KOPT-K1 (cell line): ENCODE data around the gene ZSWIM3.

Source experiments
- H3K27ac ChIP-seq: fragments of 200-600 bp; sonication (generic); 2 replicates; pipeline ENCODE4 v1.5.1; 2016; ENCODE audit warnings: antibody characterized with exemption, mild to moderate bottlenecking, low read depth, low read length; ENCODE audit not compliant: poor library complexity, severe bottlenecking
- H3K36me3 ChIP-seq: fragments of 200-600 bp; sonication (generic); 2 replicates; pipeline ENCODE4 v1.5.1; 2017; ENCODE audit warnings: antibody characterized with exemption, mild to moderate bottlenecking, low read length, moderate library complexity; ENCODE audit not compliant: insufficient read depth
- H3K9me3 ChIP-seq: fragments of 200-600 bp; sonication (generic); 2 replicates; pipeline ENCODE4 v1.5.1; 2017; ENCODE audit warnings: antibody characterized with exemption, low read length, mild to moderate bottlenecking; ENCODE audit not compliant: insufficient read depth, poor library complexity, severe bottlenecking

Gene ZSWIM3

DNA sequence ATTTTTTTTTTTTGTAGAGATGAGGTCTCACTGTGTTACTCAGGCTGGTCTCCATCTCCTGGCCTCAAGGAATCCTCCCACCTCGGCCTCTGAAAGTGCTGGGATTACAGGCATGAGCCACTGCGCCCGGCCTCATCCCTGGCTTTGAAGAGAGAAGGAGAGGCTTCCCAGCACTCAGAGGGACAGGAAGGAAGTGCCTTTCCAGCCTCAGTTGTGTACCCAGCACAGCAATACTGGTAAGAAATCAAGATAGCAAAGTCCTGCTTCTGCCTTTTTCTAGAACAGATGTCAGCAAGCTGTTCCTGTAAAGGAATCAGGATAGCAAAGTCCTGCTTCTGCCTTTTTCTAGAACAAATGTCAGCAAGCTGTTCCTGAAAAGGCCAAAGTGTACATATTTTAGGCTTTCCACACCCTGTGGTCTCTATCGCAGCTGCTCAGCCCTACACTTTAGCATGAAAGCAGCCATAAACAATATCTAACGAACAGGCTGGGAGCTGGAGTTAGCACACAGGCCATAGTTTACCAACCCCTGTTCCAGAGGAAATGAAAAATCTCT lies 60.8 kb downstream of the ZSWIM3 start:
- no peaks in the 10 kb centered on the region for H3K36me3 ChIP-seq

DNA sequence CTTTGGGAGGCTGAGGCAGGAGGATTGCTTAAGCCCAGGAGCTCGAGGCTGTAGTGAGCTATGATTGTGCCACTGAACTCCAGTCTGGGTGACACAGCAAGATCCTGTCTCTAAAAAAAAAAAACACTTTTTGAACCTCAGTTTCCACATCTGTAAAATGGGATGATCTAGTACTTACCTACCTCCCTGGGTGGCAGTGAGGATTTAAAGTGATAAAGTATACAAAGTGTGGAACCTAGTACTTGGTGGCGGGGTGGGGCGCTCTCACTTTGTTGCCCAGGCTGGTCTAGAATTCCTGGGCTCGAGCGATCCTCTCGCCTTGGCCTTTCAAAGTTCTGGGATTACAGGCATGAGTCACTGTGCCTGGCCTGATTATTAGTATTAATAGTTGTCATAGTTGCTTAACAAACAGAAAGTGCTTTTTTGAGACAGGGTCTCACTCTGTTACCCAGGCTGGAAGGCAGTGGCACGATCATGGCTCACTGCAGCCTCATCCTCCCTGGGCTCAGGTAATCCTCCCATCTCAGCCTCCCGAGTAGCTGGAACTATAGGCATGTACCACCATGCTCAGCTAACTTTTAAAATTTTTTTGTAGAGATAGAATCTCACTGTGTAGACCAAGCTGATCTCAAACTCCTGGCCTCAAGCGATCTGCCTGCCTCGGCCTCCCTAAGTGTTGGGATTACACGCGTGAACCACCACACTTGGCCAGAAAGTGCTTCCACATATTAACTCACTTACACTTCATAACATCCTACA lies 61.5 kb downstream of the ZSWIM3 start:
- H3K9me3 ChIP-seq: no peaks in the 10 kb centered on the region
- no peak overlapping the region for H3K27ac ChIP-seq
- no peaks in the 10 kb centered on the region for H3K36me3 ChIP-seq

More for the DNA sequence above, 60.8 kb downstream of the ZSWIM3 start:
- no peaks in the 10 kb centered on the region for H3K9me3 ChIP-seq
- H3K27ac ChIP-seq: no peak overlapping the region

DNA sequence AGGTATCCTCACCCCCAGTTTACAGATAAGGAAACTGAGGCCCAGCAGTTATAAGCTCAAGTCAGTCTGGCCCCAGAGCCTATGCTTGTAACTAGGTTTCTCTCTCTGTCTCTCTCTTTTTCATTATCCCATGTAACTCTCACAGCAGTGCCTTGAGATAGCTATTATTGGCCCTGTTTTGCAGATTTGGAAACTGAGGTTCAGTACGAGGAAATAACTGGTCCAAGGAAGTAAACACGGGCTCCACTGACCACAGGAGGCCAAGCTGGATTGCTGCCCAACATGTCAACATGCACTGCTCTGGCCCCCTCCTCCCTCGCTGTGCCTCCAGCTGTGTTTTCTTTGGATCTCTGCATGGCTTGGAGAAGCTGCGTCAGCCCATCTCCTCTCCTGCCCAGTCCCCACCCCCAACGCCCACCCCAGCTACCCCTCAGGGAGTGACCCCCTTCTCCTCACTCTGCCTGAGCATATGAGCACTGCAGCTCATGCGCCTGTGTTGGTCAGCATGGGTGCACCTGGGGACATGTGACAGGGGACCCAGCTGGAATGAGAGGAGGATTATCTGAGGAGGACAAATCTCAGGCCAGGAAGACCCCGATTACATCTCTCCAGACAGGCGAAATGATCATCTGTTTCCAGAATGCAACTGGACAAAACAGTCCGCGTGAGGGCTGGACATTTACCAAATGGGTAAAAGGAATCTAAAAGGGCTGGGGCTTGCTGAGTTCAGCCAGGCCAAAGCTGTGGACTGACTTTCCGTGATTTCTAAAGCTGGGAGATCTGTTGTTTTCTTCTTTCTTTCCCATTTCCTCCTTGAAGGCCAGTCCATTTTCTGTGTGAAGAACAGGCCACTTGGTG lies 62.4 kb downstream of the ZSWIM3 start:
- no peaks in the 10 kb centered on the region for H3K36me3 ChIP-seq
- no peak overlapping the region for H3K27ac ChIP-seq
- H3K9me3 ChIP-seq: no peaks in the 10 kb centered on the region

DNA sequence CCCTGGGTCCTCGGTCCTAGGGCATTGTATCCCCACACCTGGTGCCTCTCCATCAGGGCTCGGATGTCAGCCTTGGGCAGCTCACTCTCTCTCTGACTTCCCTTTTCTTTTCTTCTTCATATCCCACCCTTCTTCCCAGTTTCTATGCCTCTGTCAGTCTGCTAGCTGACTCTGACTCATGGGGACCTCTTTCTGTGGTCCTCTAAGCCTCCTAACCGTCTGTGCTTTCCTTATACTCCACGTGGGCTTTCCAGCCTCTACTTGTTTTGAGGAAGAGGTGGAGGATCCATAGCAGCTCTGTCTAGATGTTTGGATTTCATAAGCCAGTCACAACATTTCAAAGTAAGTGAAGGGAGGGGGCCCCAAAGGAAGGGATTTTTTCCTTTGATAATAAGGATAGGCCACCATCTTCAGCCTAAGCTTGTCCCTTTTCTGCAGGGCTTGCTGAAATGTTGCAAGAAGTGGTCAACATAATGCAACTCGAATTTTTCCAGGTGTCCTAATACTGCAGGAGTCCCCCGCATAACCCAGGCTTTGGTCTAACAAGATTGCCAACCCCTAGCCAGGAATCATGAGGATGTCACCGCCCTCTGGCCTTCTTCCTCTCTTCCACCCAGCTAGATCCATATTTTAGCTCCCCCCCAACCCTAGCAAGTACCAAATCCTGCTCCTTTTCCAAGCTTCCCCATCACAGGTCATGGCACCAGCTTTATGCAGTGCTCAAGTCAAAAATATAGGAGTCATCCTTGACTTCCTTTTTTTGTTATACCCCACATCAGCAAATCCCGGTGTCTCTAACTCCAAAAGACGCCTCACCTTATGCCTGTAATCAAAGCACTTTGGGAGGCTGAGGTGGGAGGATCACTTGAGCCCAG lies 63.3 kb downstream of the ZSWIM3 start:
- Histone ChIP-seq H3K36me3 (no peaks in the 10 kb centered on the region), H3K27ac (no peak overlapping the region), H3K9me3 (no peaks in the 10 kb centered on the region)

DNA sequence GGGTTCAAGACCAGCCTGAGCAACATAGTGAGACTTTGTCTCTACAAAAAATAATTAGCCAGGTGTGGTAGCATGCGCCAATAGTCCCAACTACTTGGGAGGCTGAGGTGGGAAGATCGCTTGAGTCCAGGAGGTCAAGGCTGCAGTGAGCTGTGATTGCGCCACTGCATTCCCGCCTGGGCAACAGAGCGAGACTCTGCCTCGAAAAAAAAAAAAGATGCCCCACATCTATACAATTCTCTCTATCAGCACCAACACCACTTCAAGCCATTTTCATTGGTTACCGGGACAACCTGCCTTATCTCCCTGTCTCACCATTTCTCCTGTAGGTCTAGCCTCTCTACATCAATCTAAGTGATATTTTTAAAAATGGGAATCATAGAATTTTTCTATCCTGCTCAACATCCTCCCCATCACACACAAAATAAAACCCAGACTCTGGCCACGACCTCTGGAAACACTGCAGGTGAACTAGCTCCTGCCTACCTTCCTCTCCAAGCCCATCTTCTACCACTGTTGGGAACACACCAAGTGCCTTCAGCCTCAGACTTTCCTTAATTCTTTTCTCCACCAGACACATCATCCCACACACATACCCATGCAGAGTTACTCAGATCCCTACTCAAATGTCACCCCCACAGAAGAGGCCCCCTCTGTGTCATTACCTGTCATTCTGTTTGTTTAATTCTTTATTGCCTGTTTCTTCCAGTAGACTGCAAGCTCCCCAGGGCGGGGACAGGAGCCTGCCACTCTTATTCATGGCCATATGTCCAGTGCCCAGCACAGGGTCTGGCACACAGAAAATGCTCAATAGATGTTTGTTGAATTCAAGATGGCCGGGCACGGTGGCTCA lies 64.1 kb downstream of the ZSWIM3 start:
- Histone ChIP-seq H3K27ac (no peak overlapping the region), H3K36me3 (no peaks in the 10 kb centered on the region)

DNA sequence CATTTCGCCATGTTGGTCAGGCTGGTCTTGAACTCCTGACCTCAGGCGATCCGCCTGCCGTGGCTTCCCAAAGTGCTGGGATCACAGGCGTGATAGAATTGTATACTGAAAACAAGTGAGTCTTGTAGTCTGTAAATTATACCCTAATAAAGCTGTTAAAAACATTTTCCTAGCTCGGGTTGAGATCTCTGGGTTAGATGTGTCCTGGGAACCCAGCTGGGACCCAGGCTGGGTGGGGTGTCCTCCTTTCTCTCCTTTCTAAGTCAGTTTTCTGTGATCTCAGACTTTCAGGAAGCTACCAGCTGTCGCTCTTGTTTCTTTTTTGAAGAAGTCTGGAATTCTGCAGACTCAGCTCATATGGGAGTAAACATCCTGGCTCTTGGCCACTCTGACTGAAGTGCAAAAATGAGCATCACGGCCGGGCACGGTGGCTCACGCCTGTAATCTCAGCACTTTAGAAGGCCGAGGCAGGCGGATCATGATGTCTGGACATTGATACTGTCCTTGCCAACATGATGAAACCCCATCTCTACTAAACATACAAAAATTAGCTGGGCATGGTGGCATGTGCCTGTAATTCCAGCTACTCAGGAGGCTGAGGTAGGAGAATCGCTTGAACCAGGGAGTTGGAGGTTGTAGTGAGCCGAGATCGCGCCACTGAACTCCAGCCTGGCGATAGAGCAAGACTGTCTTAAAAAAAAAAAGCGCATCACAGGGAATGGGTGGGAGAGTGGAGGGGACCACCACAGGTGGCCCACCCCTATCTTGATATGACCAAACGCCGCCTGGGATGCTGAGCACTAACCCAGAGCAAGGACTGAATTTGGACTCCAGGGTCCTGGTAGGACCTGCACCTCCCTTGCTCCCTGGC lies 67.2 kb downstream of the ZSWIM3 start:
- Histone ChIP-seq H3K36me3 (no peaks in the 10 kb centered on the region), H3K9me3 (no peaks in the 10 kb centered on the region), H3K27ac (no peak overlapping the region)

More for the DNA sequence above, 64.1 kb downstream of the ZSWIM3 start:
- no peaks in the 10 kb centered on the region for H3K9me3 ChIP-seq

DNA sequence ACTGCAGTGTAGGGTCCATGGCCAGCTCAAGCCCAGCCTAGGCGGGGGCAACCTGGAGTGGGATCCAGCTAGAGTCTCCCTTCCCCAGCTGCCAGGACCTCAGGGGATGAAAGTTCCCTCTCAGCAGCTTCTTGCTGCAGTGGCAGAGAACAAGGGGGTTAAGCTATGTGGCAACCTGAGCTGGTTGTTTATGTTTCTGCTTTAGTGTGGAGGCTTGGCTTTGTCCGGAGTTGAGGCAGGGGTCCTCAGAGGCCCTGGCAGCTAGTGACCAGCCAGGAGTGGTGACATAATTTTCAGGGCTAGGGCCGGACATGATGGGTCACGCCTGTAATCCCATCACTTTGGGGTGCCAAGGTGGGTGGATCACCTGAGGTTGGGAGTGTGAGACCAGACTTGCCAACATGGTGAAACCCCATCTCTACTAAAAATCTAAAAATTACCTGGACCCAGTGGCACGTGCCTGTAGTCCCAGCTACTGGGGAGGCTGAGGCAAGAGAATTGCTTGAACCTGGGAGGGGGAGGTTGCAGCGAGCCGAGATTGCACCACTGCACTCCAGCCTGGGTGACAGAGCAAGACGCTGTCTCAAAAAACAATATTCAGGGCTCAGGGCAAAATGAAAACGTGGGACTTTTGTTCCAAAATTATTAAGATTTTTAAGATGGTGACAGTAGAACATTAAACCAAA lies 68.5 kb downstream of the ZSWIM3 start:
- no peak overlapping the region for H3K27ac ChIP-seq
- H3K9me3 ChIP-seq: no peaks in the 10 kb centered on the region
- no peaks in the 10 kb centered on the region for H3K36me3 ChIP-seq

DNA sequence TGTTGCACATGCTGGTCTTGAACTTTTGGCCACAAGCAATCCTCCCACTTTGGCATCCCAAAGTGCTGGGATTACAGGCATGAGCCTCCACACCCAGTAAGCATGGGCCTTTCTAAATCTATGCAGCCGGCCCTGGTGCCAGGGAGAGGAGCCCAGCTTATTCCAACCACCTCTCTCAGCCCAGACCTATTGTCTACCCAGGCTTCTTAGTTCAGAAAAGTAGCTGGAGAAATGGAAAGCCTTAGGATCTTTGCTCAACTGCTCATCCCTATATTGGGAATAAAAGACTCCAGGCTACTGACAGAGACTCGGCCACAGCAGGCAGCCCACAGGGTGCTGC lies 69.3 kb downstream of the ZSWIM3 start:
- Histone ChIP-seq H3K9me3 (no peaks in the 10 kb centered on the region), H3K27ac (no peak overlapping the region), H3K36me3 (no peaks in the 10 kb centered on the region)

DNA sequence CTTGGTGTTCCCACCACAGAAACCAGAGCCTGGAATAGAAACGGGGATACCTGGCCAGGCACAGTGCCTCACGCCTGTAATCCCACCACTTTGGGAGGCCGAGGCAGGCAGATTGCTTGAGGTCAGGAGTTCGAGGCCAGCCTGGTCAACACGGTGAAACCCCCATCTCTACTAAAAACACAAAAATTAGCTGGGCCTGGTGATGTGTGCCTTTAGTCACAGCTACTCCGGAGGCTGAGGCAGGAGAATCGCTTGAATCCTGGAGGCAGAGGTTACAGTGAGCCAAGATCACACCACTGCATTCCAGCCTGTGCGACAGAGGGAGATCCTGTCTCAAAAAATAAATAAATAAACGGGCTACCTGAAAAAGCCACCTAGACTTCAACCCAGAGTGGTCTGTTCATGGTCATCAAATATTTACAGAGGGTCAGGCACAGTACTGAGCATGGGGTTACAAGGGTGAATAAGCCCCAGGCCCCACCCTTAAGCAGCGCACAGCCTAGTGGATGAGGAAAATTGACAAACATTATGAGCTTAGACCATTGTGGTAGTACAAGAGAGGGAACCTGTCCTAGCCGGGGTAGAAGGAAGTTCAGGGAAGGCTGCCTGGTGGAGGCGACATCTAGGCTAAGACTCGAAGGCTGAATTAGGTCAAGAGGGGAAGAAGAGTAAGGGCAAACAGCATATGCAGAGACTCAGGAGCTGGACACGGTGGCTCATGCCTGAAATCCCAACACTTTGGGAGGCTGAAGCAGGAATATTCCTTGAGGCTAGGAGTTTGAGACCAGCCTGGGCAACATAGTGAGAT lies 69.9 kb downstream of the ZSWIM3 start:
- no peaks in the 10 kb centered on the region for H3K36me3 ChIP-seq
- no peak overlapping the region for H3K27ac ChIP-seq
- no peaks in the 10 kb centered on the region for H3K9me3 ChIP-seq
